ENCODE data around the gene CEP112. TPM values are rescaled to one million over a fixed set of nuclear protein-coding genes. Genes with fewer than 3 reads are reported as not detected.
"Not testable (repeated sequence)": the region's sequence is repeated elsewhere in the genome, so short reads cannot be mapped to it uniquely, and the experiment has no call there.

The CEP112 gene
- total and polyA plus RNA-seq, 8 donors, result 8.4 to 11.4 (median 9.8) TPM

DNA sequence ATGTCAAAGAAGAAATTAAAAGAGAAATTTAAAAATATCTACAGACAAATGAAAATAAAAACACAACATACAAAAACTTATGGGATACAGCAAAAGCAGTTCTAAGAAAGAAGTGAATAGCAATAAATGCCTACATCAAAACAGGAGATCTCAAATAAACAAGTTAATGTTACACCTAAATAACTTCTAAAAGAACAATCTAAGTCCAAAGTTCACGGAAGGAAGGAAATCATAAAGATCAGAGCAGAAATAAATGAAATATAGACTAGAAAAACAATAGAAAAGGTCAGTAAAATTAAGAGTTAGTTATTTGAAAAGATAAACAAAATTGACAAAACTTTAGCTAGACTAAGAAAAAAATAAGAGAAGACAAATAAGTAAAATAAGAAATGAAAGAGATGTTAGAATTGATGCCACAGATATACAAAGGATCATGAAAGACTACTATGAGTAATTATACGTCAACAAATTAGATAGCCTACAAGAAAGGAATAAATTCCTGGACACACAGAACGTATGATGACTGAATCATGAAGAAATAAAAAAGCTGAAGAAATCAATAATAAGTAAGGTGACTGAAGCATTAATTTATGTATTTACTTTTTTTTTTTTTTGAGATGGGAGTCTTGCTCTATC is 100.4 kb downstream of the CEP112 start:
- no peaks in the 10 kb centered on the region for H3K4me1 ChIP-seq
- TF ChIP-seq, protein P1, sequence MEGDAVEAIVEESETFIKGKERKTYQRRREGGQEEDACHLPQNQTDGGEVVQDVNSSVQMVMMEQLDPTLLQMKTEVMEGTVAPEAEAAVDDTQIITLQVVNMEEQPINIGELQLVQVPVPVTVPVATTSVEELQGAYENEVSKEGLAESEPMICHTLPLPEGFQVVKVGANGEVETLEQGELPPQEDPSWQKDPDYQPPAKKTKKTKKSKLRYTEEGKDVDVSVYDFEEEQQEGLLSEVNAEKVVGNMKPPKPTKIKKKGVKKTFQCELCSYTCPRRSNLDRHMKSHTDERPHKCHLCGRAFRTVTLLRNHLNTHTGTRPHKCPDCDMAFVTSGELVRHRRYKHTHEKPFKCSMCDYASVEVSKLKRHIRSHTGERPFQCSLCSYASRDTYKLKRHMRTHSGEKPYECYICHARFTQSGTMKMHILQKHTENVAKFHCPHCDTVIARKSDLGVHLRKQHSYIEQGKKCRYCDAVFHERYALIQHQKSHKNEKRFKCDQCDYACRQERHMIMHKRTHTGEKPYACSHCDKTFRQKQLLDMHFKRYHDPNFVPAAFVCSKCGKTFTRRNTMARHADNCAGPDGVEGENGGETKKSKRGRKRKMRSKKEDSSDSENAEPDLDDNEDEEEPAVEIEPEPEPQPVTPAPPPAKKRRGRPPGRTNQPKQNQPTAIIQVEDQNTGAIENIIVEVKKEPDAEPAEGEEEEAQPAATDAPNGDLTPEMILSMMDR (IDR thresholded peaks at IDR 0.05), result no peak
- H3K4me3 ChIP-seq, result no peak overlapping the region
- intact Hi-C loops (cut with DNase I), result no loop called here
- peak; percentile 92 for FAIRE-seq
- no peaks in the 10 kb centered on the region for H3K27me3 ChIP-seq
- no peaks in the 10 kb centered on the region for H3K36me3 ChIP-seq
- ATAC-seq, result no peak
- no peak overlapping the region for H3K27ac ChIP-seq
- no peaks in the 10 kb centered on the region for H3K9me3 ChIP-seq
- no peak for DNase-seq
- 80 to 90% methylated on average over 3 of the region's 3 CpGs for WGBS, 2 donors

DNA sequence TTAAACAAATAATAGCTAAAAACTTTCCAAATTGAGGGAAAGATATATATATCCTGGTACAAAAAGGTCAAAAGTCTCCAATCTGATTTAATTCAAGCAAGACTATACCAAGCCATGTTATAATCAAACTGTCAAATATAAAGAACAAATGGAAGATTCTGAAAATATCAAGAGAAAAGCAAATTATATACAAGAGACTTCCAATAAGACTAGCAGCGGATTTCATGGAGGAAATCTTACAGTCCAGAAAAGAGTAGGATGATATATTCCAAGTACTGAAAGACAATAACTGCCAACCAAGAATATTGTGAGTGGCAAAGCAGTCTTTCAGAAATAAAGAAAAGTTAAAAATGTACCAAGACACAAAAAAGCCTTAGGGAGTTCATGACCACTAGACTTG is 102.2 kb downstream of the CEP112 start:
- TF ChIP-seq, protein P1 (IDR thresholded peaks at IDR 0.05), result no peak
- no peaks in the 10 kb centered on the region for H3K36me3 ChIP-seq
- intact Hi-C loops (cut with DNase I), result no loop called here

DNA sequence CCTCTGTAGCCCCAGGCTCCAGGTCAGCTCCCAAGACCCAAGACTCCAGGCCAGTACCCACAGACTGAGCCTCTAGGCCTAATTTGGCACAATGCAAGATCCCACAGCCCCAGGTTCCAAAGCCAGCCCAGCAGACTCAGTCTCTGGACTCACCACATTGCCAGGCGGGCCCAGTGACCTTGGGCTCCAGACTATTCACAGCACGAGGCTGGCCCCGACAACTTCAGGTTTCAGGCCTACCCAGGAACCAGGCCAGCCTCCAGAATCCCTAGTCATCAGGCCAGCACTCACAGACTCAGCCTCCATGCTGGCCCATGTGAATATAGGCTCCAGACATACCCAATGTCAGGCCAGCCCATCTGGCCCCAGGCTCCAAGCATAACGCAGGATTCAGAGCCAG is 103.8 kb downstream of the CEP112 start:
- no peaks in the 10 kb centered on the region for H3K27me3 ChIP-seq
- TF ChIP-seq, protein P1 (IDR thresholded peaks at IDR 0.05), result no peak
- FAIRE-seq (no peak), DNase-seq (peak in 1 of 6 donors; percentile 30), ATAC-seq (no peak)
- H3K4me3 ChIP-seq, result no peak overlapping the region
- H3K4me1 ChIP-seq, result no peaks in the 10 kb centered on the region
- no peaks in the 10 kb centered on the region for H3K9me3 ChIP-seq
- no peak overlapping the region for H3K27ac ChIP-seq
- H3K36me3 ChIP-seq, result no peaks in the 10 kb centered on the region
- intact Hi-C loops (cut with DNase I), result no loop called here
- WGBS, 2 donors, result 95 to 98% methylated on average over 4 of the region's 4 CpGs

More for the DNA sequence above, 102.2 kb downstream of the CEP112 start:
- H3K9me3 ChIP-seq, result no peaks in the 10 kb centered on the region
- DNase-seq (no peak), FAIRE-seq (no peak), ATAC-seq (no peak)
- no peak overlapping the region for H3K27ac ChIP-seq
- no peaks in the 10 kb centered on the region for H3K4me1 ChIP-seq
- H3K4me3 ChIP-seq, result no peak overlapping the region
- H3K27me3 ChIP-seq, result no peaks in the 10 kb centered on the region
- 97 to 98% methylated on average over 1 of the region's 1 CpG for WGBS, 2 donors

DNA sequence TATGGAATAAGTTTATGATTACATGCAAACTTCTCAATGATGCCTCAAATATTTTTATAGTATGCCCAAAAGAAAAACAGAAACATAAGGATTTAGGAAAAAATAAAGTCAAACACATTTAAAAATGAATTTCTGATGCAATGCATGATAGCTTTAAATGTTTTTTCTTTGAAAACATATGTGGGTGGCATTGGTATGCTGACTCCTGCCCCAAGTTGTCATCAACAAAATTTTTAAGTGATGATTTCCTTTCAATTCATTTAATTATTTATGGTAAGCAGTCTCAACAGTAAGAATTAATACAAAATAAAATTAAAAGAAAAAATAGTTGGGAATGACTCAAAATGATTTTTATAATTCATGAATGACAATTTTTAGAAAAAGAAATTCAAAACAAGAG is 104.9 kb downstream of the CEP112 start:
- no peaks in the 10 kb centered on the region for H3K36me3 ChIP-seq
- ATAC-seq (no peak), FAIRE-seq (no peak), DNase-seq (no peak)
- TF ChIP-seq, protein P1 (IDR thresholded peaks at IDR 0.05), result no peak
- H3K27me3 ChIP-seq, result no peaks in the 10 kb centered on the region
- H3K27ac ChIP-seq, result no peak overlapping the region
- H3K9me3 ChIP-seq, result no peaks in the 10 kb centered on the region
- intact Hi-C loops (cut with DNase I), result no loop called here
- H3K4me3 ChIP-seq, result no peak overlapping the region
- no peaks in the 10 kb centered on the region for H3K4me1 ChIP-seq

DNA sequence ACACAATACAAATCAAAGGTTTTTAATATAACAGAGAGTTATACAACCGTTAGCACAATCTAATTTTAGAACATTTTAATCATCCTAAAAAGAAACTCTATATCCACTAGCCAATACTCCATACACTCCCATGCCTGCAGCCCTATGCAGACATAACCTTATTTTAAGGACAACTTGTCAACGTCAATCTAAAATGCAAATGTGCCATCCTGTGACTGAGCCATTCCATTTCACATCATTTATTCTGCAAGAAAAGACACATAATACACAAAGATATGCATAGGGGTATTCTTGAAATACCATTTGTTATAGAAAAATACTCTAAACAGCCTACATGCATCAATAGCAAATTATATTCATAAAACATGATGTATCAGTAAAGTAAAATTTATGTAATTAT is 106.7 kb downstream of the CEP112 start:
- Histone ChIP-seq H3K27me3 (no peaks in the 10 kb centered on the region), H3K27ac (no peak overlapping the region), H3K9me3 (no peaks in the 10 kb centered on the region), H3K36me3 (no peaks in the 10 kb centered on the region), H3K4me3 (no peak overlapping the region), H3K4me1 (no peaks in the 10 kb centered on the region)
- FAIRE-seq, result no peak
- TF ChIP-seq, protein P1 (IDR thresholded peaks at IDR 0.05), result no peak
- intact Hi-C loops (cut with DNase I), result no loop called here
- 88 to 93% methylated on average over 2 of the region's 2 CpGs for WGBS, 2 donors
- DNase-seq, result no peak
- ATAC-seq, result no peak

DNA sequence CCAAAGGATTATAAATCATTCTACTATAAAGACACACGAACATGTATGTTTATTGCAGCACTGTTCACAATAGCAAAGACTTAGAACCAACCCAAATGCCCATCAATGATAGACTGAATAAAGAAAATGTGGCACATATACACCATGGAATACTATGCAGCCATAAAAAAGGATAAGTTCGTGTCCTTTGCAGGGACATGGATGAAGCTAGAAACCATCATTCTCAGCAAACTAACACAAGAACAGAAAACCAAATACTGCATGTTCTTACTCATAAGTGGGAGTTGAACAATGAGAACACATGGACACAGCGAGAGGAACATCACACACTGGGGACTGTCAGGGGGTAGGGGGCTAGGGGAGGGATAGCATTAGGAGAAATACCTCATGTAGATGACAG is 111.3 kb downstream of the CEP112 start:
- WGBS, 2 donors, result 87 to 89% methylated on average over 3 of the region's 3 CpGs
- intact Hi-C loops (cut with DNase I); H3K27ac ChIP-seq; H3K4me3 ChIP-seq; DNase-seq; FAIRE-seq; H3K9me3 ChIP-seq; ATAC-seq; H3K4me1 ChIP-seq; H3K27me3 ChIP-seq; H3K36me3 ChIP-seq: not testable (repeated sequence)
